GM18517 (cell line): ENCODE measurements around the gene OLA1.

Experiments
- ATAC-seq: cut with Tn5 transposase; IDR thresholded peaks from one replicate; pipeline ENCODE4 v1.9.1; 2021; ENCODE audit warnings: mild to moderate bottlenecking, moderate library complexity; ENCODE audit not compliant: unreplicated experiment

Gene OLA1

DNA sequence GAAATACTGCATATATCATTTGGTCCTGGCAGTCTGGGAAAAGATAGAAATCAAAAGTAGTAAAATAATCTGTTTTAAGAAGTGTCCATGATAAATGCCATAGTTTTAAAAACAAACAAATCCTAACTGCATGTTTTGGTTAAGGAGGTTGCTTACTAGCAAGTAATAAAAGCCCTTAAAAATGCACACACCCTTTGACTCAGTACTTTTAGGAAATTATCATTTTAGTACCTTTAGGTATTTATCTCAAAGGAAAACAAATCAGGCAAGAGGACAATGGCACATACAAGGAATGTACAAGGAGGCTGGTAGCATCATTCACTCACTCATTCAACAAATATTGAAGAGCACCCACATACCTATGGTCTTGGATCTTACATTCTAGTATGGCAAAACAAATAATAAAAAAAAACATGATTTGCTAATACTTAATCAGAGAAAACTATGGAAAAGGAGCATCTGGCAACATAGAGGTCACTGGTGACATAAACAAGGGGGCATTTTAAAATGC, 67.6 kb downstream of the OLA1 start:
- ATAC-seq, result no peak

- ATAC-seq, result no peak
Observed at GRCh38 chr2:174180165-174180724, 68.1 kb downstream of the OLA1 start.

DNA sequence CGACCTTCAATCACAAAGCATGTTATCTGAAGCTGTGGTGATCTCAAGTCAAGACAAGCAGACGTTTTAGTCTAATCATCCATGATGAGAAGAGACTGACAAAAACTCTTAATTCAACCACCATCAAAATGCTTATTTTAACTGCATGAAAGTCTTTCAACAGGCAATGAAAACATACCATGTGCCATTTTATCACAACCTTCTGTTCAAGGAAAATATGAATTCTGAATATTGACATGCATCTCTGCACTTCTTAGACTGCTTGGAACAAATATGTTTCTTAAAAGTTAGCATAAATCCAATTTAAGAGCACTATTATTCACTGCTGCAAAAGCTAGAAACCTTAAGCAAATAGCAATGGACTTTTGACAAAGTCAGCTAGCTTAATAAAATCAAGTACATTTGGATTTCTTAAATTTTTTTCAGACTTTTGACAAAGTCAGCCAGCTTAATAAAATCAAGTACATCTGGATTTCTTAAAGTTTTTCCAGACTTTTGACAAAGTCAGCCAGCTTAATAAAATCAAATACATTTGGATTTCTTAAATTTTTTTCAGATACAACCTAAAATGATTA, 70.9 kb downstream of the OLA1 start:
- no peak for ATAC-seq

DNA sequence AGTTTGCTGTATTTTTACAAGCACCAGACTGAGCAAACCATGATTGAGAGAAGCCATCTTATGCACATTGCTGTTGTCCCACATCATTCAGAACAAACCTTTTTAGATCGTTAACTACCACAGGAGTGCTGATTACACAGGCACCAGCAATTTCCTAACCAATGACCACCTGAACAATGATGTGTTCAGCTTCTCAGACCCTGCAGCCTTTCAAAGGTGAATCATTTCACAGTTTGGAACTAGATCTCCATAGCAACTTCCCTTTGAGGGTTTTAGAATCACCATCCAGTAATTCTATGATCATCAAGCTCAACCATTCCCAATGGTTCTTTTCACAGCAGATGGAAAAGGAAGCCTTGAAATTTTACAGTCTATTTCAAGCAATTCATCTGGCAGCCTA, 71.4 kb downstream of the OLA1 start:
- ATAC-seq, result no peak

DNA sequence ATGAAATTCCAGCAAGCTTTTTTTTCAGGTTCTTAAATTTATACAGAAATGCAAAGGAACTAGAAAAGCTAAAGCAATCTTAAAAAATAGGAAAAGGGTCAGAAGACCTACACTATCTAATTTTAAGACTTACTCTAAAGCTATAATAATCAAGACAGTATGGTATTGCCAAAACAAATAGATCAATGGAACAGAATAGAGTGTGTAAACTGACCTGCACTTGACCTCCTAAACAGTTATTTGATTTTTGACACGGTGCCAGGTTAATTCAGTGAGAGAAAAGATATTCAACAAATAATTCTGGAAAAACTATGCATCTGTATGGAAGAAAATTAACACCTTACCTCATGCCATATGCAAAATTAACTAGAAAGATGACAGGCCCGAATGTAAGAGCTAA, 73.6 kb downstream of the OLA1 start:
- ATAC-seq, result no peak

- no peak for ATAC-seq
Observed at GRCh38 chr2:174172802-174173355, 75.5 kb downstream of the OLA1 start.

- no peak for ATAC-seq
Observed at GRCh38 chr2:174171686-174172445, 76.5 kb downstream of the OLA1 start.

GRCh38 chr2:174169372-174169771, 79.0 kb downstream of the OLA1 start:
- no peak for ATAC-seq

DNA sequence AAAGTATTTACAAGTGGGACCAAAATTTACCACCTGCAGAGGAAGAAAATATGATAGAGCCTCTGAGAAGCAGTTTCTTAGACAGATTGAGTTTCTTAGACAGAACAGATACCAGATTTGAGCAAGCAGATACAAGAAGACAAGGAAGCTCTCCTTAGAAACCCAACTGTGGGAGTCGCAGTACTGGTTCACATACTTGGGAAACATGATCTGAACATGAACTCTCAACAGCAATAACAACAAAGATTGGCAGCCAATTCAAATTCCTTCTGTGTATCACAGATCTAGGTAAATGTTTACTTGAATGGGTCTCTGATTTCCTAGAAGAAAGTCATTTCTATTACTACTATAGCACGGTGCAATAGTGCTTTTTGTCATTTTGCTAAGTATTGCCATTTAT, 82.1 kb downstream of the OLA1 start:
- no peak for ATAC-seq

- no peak for ATAC-seq
Observed at GRCh38 chr2:174161490-174161889, 86.8 kb downstream of the OLA1 start.

DNA sequence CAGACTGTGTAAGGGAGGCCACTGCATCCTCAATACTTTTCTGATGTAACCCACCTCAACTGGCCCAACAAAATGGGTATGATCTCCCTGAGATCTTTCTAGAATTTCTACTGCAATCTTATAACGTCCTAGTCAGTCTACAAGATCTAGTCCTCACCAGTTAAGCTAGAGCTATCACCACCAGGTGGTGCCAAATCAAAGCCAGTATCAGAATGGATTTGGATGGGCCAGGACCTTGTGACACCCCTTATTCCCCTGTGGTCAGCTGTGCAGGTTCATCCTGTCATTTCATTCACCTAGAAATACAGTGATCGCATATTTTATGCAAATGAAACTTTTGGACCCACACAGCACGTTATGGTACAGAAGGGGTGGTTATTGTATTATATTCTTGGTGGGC, 90.3 kb downstream of the OLA1 start:
- ATAC-seq, result no peak

GRCh38 chr2:174157053-174157452, 91.3 kb downstream of the OLA1 start:
- ATAC-seq, result no peak

GRCh38 chr2:174153757-174154680, 94.3 kb downstream of the OLA1 start:
- ATAC-seq, result no peak

DNA sequence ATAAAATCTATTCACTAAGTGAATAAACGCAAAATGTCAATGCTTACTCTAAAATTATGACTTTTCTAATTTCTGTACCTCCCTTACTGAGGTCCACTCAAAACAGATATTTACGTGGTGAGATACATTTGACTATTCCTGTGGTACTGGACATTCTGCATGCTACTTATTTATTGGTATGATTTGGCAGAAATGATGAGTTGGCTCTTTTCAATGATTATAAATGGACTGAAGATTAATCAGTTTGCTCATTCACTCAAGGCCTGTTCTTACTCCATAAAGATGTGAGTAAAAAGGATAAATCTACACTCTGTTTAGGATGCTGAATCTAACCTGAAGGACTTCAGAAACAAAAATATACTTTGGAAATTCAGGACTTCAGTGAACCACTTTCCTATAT, 98.8 kb downstream of the OLA1 start:
- no peak for ATAC-seq

GRCh38 chr2:174148833-174149232, 99.5 kb downstream of the OLA1 start:
- no peak for ATAC-seq

- ATAC-seq, result no peak
Observed at GRCh38 chr2:174145827-174146226, 102.5 kb downstream of the OLA1 start.

GRCh38 chr2:174142290-174142689, 106.0 kb downstream of the OLA1 start:
- ATAC-seq, result no peak

GRCh38 chr2:174138161-174138560, 110.2 kb downstream of the OLA1 start:
- ATAC-seq, result no peak

- ATAC-seq, result no peak
Observed at GRCh38 chr2:174135981-174136380, 112.4 kb downstream of the OLA1 start.

DNA sequence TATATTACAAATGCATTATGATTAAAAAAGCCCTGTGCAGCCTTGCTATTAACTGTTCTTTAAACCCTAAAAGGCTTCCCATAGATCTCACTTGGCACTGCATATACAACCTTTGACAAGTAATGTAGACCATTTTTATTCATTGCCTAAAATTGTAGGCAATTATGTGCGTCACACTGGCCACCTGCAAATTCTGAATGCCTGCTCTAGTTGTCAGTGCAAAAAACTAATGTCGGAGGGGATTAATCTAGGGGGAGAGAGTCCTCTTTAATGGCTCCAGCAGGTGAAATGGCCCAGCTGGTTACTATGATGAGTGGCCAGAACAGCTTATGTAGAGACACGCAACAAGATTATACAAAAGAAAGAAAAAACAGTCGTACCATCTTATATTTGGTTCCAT, 123.2 kb downstream of the OLA1 start:
- ATAC-seq, result no peak

DNA sequence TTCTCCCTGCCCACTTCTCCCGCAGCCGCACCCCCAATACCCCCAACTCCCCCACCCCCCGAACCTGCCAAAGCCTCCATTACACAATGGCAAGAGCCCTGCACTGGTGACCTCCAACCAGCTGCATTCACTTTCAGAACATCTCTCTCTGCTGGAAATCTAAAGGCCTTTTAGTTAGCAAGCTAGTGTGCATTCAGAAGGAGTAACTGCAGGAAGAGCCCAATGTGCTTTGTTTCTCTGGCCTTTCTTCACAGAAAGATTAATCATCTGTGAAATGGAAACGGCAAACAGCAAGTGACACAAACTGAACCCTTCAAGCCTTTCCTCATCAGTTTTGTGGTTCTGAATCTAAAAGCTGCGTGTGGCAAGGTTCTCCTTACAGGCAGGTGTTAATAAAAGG, 124.2 kb downstream of the OLA1 start:
- no peak for ATAC-seq
